SJCRH30 (cell line): ENCODE measurements around the gene NTRK3. TPM values are rescaled to one million over a fixed set of nuclear protein-coding genes. Genes with fewer than 3 reads are reported as not detected.
"Not testable (repeated sequence)": the region's sequence is repeated elsewhere in the genome, so short reads cannot be mapped to it uniquely, and the experiment has no call there.

Experiments used
- DNase-seq, 2 experiments: peaks; one replicate each; pipeline ENCODE4 v3.0.0-alpha.2; 2015 to 2020
- H3K27ac ChIP-seq: fragments of 250-450 bp; sonication (Bioruptor Pico); 2 replicates; pipeline ENCODE4 v1.5.1; 2020; ENCODE audit warnings: mild to moderate bottlenecking, moderate library complexity
- H3K27me3 ChIP-seq: fragments of 250-450 bp; sonication (Bioruptor Pico); 2 replicates; pipeline ENCODE4 v1.5.1; 2020; ENCODE audit warnings: mild to moderate bottlenecking, moderate library complexity
- H3K36me3 ChIP-seq: fragments of 250-450 bp; sonication (Bioruptor Pico); 2 replicates; pipeline ENCODE4 v1.5.1; 2020; ENCODE audit warnings: mild to moderate bottlenecking, moderate library complexity
- H3K4me1 ChIP-seq: fragments of 250-450 bp; sonication (Bioruptor Pico); 2 replicates; pipeline ENCODE4 v1.5.1; 2020; ENCODE audit warnings: mild to moderate bottlenecking, moderate library complexity
- H3K4me3 ChIP-seq: fragments of 250-450 bp; sonication (Bioruptor Pico); 2 replicates; pipeline ENCODE4 v1.5.1; 2020; ENCODE audit warnings: mild to moderate bottlenecking, moderate library complexity
- H3K9me3 ChIP-seq: fragments of 250-450 bp; sonication (Bioruptor Pico); replicated peaks from 2 replicates; pipeline ENCODE4 v1.5.1; 2020; ENCODE audit warnings: mild to moderate bottlenecking, moderate library complexity
- total RNA-seq: library from RNA; depleted of rRNA; stranded (reverse); fragments of >200 nt; shearing (Covaris generic); gene quantifications from 2 replicates; pipeline ENCODE4 v1.2.3, GENCODE V29; 2014

Gene NTRK3
- total RNA-seq, 1 experiment from 2014 or later = 7.6 TPM

GRCh38 chr15:88083811-88084760 is 172.5 kb downstream of the NTRK3 start:
- H3K36me3 ChIP-seq = no peaks in the 10 kb centered on the region
- H3K27me3 ChIP-seq = no peaks in the 10 kb centered on the region
- H3K4me1 ChIP-seq = peaks cover 6% of the 10 kb centered on the region
- H3K4me3 ChIP-seq = no peak overlapping the region
- no peak for DNase-seq
- H3K9me3 ChIP-seq = no peaks in the 10 kb centered on the region
- H3K27ac ChIP-seq = no peak overlapping the region

GRCh38 chr15:88080616-88081015 is 175.9 kb downstream of the NTRK3 start:
- Histone ChIP-seq H3K9me3 (no peaks in the 10 kb centered on the region), H3K27me3 (no peaks in the 10 kb centered on the region), H3K27ac (no peak overlapping the region), H3K4me3 (no peak overlapping the region), H3K36me3 (no peaks in the 10 kb centered on the region), H3K4me1 (peaks cover 30% of the 10 kb centered on the region)
- DNase-seq = no peak

DNA sequence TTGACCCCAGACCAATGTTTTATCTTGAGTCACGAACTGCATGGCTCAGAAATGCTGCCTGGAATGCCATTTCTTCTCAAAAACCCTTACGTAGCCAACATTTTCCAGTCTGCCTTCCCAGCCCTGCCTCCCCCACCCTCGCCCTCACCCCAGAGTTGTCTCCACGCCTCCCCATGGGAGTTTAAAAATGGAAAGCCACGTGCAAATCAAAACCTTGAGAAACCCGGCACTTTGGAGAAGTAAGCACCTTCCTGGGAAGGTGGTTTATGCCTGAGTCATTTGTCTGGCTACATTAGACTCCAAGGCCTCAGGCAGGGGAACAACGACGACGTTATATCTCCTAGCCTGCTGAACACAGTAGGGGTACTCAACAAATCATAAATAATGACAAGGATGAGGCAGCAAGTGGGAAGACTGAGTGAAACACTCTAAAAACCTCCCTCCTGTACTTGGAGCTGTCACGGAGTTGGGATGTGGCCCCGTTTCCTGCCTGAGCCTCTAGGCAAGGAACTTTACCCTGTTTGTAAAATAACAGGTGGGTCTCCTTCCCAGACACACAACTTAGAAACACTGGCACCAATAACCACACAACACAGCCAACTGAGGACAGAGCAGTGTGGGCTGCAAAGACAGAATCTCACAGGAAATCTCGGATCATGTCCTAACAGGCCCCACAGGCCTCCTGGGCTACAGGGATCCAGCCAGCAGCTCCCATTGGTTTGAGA is 179.1 kb downstream of the NTRK3 start:
- DNase-seq = peak; percentile 46 to 81
- no peaks in the 10 kb centered on the region for H3K9me3 ChIP-seq
- peaks cover 39% of the 10 kb centered on the region for H3K4me1 ChIP-seq
- no peaks in the 10 kb centered on the region for H3K36me3 ChIP-seq
- no peaks in the 10 kb centered on the region for H3K27me3 ChIP-seq
- H3K27ac ChIP-seq = peak overlapping the region; percentile 82
- no peak overlapping the region for H3K4me3 ChIP-seq

DNA sequence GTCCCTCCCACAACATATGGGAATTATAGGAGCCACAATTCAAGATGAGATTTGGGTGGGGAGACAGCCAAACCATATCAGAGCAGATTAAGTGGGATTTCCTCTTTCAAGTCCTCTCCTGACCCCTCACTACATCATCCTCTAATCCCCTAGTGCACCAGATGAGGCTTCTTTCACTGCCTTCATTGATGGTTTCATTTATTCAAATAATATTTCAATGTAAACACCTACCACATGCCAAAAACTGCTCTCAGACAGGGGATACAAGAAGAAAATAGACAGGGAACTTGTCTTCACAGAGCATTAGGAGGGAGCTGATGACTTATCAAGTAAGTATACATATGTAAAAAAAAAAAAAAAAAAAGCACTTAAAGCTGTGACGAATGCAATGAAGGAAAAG is 180.2 kb downstream of the NTRK3 start:
- Histone ChIP-seq H3K4me1 (peaks cover 39% of the 10 kb centered on the region), H3K27me3 (no peaks in the 10 kb centered on the region), H3K4me3 (no peak overlapping the region), H3K27ac (peak overlapping the region; percentile 82), H3K9me3 (no peaks in the 10 kb centered on the region), H3K36me3 (no peaks in the 10 kb centered on the region)
- peak; percentile 52 to 86 for DNase-seq

GRCh38 chr15:88075102-88075501 is 181.4 kb downstream of the NTRK3 start:
- Histone ChIP-seq H3K27me3 (no peaks in the 10 kb centered on the region), H3K36me3 (no peaks in the 10 kb centered on the region), H3K27ac (peak overlapping the region; percentile 82; the same call in 1 of the 2 replicates), H3K4me3 (no peak overlapping the region), H3K4me1 (peaks cover 45% of the 10 kb centered on the region), H3K9me3 (no peaks in the 10 kb centered on the region)
- peak; percentile 38 to 42 for DNase-seq

DNA sequence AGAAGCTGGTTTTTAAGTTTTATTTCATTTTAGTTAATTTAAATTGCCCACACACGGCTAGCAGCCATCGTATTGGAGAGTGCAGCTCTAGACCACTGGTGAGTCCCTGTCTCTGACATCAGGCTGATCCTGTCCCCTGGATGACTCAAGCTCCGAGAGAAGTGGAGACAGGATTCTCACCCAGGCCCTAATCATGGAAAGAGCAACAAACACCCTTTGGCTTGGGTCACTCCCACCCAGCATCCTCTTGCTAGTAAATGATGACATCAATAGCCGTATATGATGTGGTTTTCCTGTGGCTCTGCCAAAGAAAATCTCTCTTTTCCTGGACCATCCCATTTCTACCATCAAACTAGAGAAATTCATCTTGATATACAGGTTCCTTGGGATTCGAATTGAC is 182.2 kb downstream of the NTRK3 start:
- Histone ChIP-seq H3K4me3 (no peak overlapping the region), H3K27ac (no peak overlapping the region), H3K36me3 (no peaks in the 10 kb centered on the region), H3K9me3 (no peaks in the 10 kb centered on the region), H3K4me1 (peaks cover 45% of the 10 kb centered on the region), H3K27me3 (no peaks in the 10 kb centered on the region)
- DNase-seq = no peak

DNA sequence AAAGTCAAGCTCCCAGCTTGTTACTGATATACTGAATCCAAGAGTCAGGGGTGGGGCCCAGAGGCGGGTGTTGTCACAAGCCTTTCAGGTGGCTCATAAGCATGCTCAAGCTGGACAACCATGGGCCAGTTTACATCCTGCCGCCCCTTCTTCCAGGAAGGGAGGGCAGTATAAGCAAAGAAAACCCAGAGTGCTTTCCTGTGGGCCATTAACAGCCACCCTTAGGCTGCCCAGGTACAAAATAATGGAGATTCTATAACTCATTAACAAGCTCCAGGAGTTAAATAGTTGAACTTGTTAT is 183.2 kb downstream of the NTRK3 start:
- Histone ChIP-seq H3K27ac (no peak overlapping the region), H3K9me3 (no peaks in the 10 kb centered on the region), H3K27me3 (no peaks in the 10 kb centered on the region), H3K4me1 (peaks cover 43% of the 10 kb centered on the region), H3K4me3 (no peak overlapping the region), H3K36me3 (no peaks in the 10 kb centered on the region)
- DNase-seq = no peak

- no peaks in the 10 kb centered on the region for H3K36me3 ChIP-seq
- no peaks in the 10 kb centered on the region for H3K9me3 ChIP-seq
- no peak overlapping the region for H3K27ac ChIP-seq
- H3K4me3 ChIP-seq = no peak overlapping the region
- peaks cover 37% of the 10 kb centered on the region for H3K4me1 ChIP-seq
- H3K27me3 ChIP-seq = no peaks in the 10 kb centered on the region
- DNase-seq = no peak
Measured at GRCh38 chr15:88072598-88073390, 183.7 kb downstream of the NTRK3 start.

GRCh38 chr15:88072133-88072532 is 184.4 kb downstream of the NTRK3 start:
- not testable (repeated sequence) for H3K27ac ChIP-seq, H3K27me3 ChIP-seq, H3K36me3 ChIP-seq, H3K9me3 ChIP-seq, DNase-seq, H3K4me3 ChIP-seq
- peaks cover 31% of the 10 kb centered on the region for H3K4me1 ChIP-seq

DNA sequence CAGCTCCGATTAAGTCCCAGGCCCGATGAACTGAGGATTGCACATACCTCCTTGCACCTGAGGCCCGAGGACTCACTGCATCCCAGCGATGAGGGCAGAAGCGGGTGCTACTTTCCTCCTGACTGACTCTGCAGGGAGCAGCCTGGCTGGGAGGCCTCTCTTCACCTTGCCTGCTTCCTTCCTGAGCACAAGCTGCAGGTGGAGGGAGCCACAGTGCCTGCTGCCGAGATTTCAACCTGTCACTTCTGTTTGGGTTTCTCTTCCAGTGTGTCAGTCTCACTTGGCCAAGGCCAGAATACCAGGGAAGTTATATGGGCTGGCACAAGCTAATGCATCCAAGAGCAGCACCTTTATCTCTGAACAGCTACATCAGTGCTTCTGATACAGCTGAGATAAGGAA is 185.4 kb downstream of the NTRK3 start:
- DNase-seq = no peak
- Histone ChIP-seq H3K4me1 (peaks cover 21% of the 10 kb centered on the region), H3K4me3 (no peak overlapping the region), H3K9me3 (no peaks in the 10 kb centered on the region), H3K36me3 (no peaks in the 10 kb centered on the region), H3K27ac (no peak overlapping the region), H3K27me3 (no peaks in the 10 kb centered on the region)

DNA sequence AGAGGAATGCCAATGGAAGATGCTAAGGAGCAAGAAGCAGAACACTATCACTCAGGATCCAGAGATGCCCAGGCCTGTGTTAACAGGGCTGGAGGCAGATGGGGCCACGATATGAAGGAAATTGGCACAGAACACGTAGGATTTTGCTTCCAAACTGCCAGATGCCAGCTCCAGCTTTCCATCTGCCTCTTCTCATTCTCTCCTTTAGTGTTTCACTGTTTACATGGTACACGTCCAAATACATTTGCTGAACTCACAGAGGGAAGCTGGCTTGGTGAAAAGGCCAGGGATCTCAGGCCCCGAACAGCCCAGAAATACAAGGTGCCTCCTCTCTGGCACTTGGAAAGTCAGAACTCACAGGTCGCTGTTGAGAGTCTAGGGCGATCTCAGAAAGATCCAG is 187.0 kb downstream of the NTRK3 start:
- Histone ChIP-seq H3K4me1 (peaks cover 6% of the 10 kb centered on the region; the same call in 1 of the 2 replicates), H3K27me3 (no peaks in the 10 kb centered on the region), H3K27ac (no peak overlapping the region), H3K9me3 (no peaks in the 10 kb centered on the region), H3K36me3 (no peaks in the 10 kb centered on the region), H3K4me3 (no peak overlapping the region)
- DNase-seq = no peak

DNA sequence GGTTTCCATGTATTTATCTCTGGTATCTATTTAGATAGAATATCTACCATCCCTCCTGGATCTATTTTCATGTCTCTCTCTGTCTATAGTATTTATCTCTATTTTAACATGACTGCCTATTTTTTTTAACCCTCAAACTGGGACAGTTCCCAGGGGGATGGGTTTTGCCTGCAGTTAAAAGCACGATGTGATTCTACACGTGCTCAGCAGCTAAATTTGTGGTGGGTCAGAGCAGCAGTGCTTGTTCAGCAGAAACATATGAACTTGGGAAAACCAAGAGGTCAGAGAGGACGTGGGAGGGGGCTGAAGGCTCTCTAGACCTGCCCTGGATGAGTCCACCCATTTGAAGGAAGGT is 189.2 kb downstream of the NTRK3 start:
- Histone ChIP-seq H3K27ac (no peak overlapping the region), H3K27me3 (no peaks in the 10 kb centered on the region), H3K4me3 (no peak overlapping the region), H3K9me3 (no peaks in the 10 kb centered on the region), H3K36me3 (no peaks in the 10 kb centered on the region), H3K4me1 (peaks cover 6% of the 10 kb centered on the region; the same call in 1 of the 2 replicates)
- DNase-seq = no peak

GRCh38 chr15:88066636-88067330 is 189.8 kb downstream of the NTRK3 start:
- H3K4me3 ChIP-seq = no peak overlapping the region
- H3K36me3 ChIP-seq = no peaks in the 10 kb centered on the region
- H3K27me3 ChIP-seq = no peaks in the 10 kb centered on the region
- no peak overlapping the region for H3K27ac ChIP-seq
- H3K4me1 ChIP-seq = peaks cover 6% of the 10 kb centered on the region; the same call in 1 of the 2 replicates
- H3K9me3 ChIP-seq = no peaks in the 10 kb centered on the region
- no peak for DNase-seq

- no peaks in the 10 kb centered on the region for H3K36me3 ChIP-seq
- H3K9me3 ChIP-seq = no peaks in the 10 kb centered on the region
- no peak for DNase-seq
- H3K4me1 ChIP-seq = no peaks in the 10 kb centered on the region
- no peaks in the 10 kb centered on the region for H3K27me3 ChIP-seq
- H3K4me3 ChIP-seq = no peak overlapping the region
- no peak overlapping the region for H3K27ac ChIP-seq
Measured at GRCh38 chr15:88061452-88061851, 195.1 kb downstream of the NTRK3 start.
